ENCODE measurements around the gene CNEP1R1. TPM values are rescaled to one million over a fixed set of nuclear protein-coding genes. Genes with fewer than 3 reads are reported as not detected.

The CNEP1R1 gene
- total and polyA plus RNA-seq, 9 of the 15 experiments (the other 6 are each of a cell fraction or from before 2014, with no cell fraction given), result 7.6 to 20.1 (median 10.6) TPM

DNA sequence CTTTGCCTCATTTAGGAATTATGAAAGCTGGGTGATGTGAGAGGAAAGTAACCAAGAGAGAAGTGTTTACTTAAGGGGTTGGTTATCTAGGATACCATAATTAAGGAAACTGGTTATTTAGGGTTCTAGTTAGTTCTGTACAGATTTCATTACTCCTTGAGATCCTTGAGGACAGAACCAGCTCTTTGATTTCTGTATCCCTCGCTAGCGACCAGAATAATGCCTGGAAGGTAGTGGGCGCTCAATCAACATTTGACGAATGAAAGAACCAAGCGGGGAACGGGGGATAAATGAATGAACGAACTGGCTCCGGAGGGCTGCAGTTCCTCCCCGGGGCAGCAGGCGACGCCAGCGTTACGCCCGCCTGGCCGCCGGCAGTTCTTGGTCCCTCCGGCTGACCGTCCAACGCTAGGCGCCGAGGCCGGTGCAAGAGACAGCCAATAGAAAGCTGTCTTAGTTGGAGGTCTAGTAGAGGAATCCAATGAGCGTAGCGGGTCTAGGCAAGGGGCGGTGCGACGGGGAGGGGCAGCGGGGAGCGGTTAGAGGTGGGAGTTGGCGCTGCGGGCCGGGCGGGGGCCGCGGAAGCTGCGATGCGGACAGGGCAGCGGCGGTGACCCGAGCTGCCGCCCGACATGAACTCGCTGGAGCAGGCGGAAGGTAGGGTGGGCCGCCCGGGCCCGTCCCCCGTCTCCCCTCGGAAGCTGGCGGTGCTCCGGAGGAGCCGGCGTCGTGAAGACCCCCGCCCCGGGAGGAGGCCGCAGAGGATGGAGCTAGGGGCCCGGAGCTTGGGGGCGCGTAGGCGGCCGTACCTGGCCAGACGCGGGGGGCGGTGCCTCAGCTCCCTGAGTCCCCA lies at the start of gene CNEP1R1 (continued):
- 0 out of 2 replicates have a peak, but pooled peaks have one; percentile 59 for TF ChIP-seq XRCC5 (IDR thresholded peaks at IDR 0.05; ENCODE audit: low read depth, low read length)
- no peak for TF ChIP-seq ZNF282 (CRISPR knock-in tag; IDR thresholded peaks at IDR 0.05)
- TF ChIP-seq ZMIZ1 (IDR thresholded peaks at IDR 0.05; ENCODE audit: low read depth in 2 of 2, low read length in 2 of 2), result no peak; a peak in 1 of 4 replicates
- no peak for TF ChIP-seq TSHZ1 (CRISPR knock-in tag; IDR thresholded peaks at IDR 0.05)
- TF ChIP-seq ZNF589 (CRISPR knock-in tag; IDR thresholded peaks at IDR 0.05; ENCODE audit: low read depth), result no peak
- TF ChIP-seq MXI1 (IDR thresholded peaks at IDR 0.05; ENCODE audit: low read depth, low read length), result no peak
- peak; percentile 43 for TF ChIP-seq ARID1B (IDR thresholded peaks at IDR 0.05)
- TF ChIP-seq FOXJ2 (tag; IDR thresholded peaks at IDR 0.05), result no peak
- TF ChIP-seq IRF9 (tag; IDR thresholded peaks at IDR 0.05), result no peak
- peak; percentile 99 for TF ChIP-seq RBM25 (IDR thresholded peaks at IDR 0.05; ENCODE audit: low read depth, low read length, severe bottlenecking)
- TF ChIP-seq ATF1 (CRISPR knock-in tag; IDR thresholded peaks at IDR 0.05), result no peak; the same call in 1 of the 2 replicates
- TF ChIP-seq ATF1 (tag; IDR thresholded peaks at IDR 0.05), result peak; percentile 83
- no peak for TF ChIP-seq NR1H2 (CRISPR knock-in tag; IDR thresholded peaks at IDR 0.05)
- TF ChIP-seq ZBED1 (IDR thresholded peaks at IDR 0.05), result no peak
- no peak for TF ChIP-seq HDAC8 (tag; IDR thresholded peaks at IDR 0.05)
- TF ChIP-seq HNRNPUL1 (IDR thresholded peaks at IDR 0.05; ENCODE audit: low read length), result no peak
- peak; percentile 49 for TF ChIP-seq TBP (optimal IDR thresholded peaks at IDR 0.05; ENCODE audit: low read depth, low read length)
- TF ChIP-seq ZNF79 (CRISPR knock-in tag; IDR thresholded peaks at IDR 0.05; ENCODE audit: low read depth), result no peak
- peak; percentile 26 for TF ChIP-seq POLR2B (IDR thresholded peaks at IDR 0.05; ENCODE audit: low read depth, partially characterized antibody)
- no peak for TF ChIP-seq ZNF263 (CRISPR knock-in tag; IDR thresholded peaks at IDR 0.05; ENCODE audit: borderline replicate concordance)
- no peak for TF ChIP-seq ZNF232 (CRISPR knock-in tag; IDR thresholded peaks at IDR 0.05)
